GM12892 (cell line): Measurements from ENCODE around the gene PEX10.
"Not testable (repeated sequence)": the region's sequence is repeated elsewhere in the genome, so short reads cannot be mapped to it uniquely, and the experiment has no call there.

Source experiments
- DNase-seq: peaks from one replicate; pipeline ENCODE4 v3.0.0; 2011; ENCODE audit not compliant: insufficient read length
- FAIRE-seq: peaks from 2 replicates; lab custom pipeline; 2011; peaks lifted over from hg19 to GRCh38; lab: Jason Lieb, UNC
- POLR2A ChIP-seq: IDR thresholded peaks from 2 replicates; pipeline ENCODE4 v1.6.1; 2011; ENCODE audit warnings: low read depth, low read length, control low read depth
- POLR2AphosphoS5 ChIP-seq: IDR thresholded peaks from 2 replicates; pipeline ENCODE4 v1.6.1; 2011; ENCODE audit warnings: low read depth, low read length, control low read depth
- TAF1 ChIP-seq: IDR thresholded peaks from 2 replicates; pipeline ENCODE4 v1.6.1; 2011; ENCODE audit warnings: low read depth, mild to moderate bottlenecking, control low read depth, low read length, borderline replicate concordance

PEX10 gene

DNA sequence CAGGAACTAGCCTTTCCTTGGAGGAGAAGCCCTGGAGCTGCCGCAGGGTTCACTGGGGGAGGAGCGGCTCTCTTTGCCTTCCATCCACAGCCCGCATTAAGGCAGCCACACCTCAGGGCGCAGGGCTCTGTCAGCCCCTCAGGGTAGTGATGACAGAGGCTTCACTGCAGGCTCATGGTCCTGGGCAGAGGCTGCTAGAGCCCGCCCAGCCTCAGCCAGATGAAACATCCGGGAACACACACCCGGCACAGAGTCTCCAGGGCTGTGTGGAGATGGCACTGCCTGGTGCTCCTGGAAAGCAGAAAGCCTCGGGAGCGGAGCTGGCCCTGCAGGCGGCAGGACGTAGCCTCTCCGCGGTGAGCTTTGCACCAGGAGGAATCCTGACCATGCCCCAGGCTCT, 29.4 kb upstream of the PEX10 start:
- FAIRE-seq (no peak), DNase-seq (no peak)
- TF ChIP-seq TAF1 (no peak), POLR2AphosphoS5 (no peak), POLR2A (no peak)

DNA sequence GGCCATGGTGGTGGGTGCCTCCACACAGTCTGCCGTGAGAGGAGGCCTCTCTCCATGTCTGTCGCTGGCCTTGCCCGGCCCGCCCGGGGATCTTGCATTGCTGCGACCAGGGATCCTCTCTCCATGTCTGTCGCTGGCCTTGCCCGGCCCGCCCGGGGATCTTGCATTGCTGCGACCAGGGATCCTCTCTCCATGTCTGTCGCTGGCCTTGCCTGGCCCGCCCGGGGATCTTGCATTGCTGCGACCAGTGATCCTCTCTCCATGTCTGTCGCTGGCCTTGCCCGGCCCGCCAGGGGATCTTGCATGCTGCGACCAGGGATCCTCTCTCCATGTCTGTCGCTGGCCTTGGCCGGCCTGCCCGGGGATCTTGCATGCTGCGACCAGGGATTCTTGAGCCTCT, 28.0 kb upstream of the PEX10 start:
- DNase-seq, result not testable (repeated sequence)
- peak; percentile 51 for FAIRE-seq

DNA sequence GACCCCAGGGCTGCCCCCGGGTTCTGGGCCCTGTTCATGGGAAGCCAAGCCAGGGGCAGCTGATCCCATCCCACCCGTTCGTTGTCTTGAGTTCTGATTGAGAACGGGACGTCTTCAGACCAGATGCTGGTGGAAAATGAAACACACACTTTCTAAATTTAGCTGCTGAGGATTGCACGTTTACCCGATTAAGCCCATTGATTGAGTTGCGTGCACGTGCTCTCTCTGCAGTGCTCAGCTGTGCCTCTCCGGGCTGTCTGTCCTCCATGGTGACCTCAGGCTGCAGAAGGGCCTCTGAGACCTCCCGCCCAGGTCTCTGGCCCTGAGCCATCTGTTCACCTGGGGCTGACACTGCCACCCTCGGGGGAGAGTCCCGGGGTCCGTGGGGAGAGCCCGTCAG, 27.0 kb upstream of the PEX10 start:
- DNase-seq (no peak), FAIRE-seq (no peak)
- TF ChIP-seq TAF1 (no peak), POLR2AphosphoS5 (no peak), POLR2A (no peak)

DNA sequence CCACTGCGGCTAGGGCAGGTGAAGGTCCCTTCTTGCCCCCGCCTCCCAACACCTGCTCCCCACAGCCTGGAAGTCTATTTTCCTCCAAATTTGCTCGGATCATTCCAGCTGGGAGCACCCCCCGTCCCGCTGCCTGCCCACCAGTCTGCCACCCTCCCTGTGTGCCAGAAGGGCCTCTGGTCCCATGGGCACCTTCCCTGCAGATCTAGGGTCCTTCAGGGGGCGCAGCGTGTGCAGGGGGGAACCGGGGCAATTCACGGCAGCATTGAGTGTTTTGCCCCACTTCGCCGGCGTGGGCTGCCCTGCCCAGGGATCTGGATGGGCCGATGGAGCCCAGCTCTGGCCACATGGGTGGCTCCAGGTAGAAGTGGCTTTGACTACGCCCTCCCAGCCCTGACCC, 26.3 kb upstream of the PEX10 start:
- FAIRE-seq, result no peak
- TF ChIP-seq POLR2A (no peak), POLR2AphosphoS5 (no peak), TAF1 (no peak)
- DNase-seq, result no peak

DNA sequence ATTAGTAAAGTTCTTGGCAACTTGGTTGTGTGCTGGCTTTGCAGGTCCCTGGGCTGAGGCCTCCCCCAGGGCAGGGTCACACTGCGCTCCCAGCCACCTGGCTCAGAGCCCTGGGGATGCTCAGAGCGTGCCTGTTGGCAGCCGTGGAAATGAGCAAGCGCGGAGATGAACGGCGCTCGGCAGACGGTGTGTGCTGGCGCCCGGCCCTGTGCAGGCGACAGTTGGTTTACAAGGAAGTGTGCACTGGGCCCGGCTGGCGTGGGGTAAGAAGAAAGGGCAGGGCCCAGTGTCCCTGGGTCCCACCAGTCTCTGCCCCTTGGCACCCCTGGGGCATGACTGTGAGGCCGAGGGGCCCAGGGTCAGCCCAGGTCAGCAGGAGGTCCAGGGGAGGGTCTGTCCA, 25.7 kb upstream of the PEX10 start:
- FAIRE-seq (no peak), DNase-seq (no peak)
- no peak for TF ChIP-seq TAF1
- TF ChIP-seq POLR2AphosphoS5, result no peak
- TF ChIP-seq POLR2A, result no peak

DNA sequence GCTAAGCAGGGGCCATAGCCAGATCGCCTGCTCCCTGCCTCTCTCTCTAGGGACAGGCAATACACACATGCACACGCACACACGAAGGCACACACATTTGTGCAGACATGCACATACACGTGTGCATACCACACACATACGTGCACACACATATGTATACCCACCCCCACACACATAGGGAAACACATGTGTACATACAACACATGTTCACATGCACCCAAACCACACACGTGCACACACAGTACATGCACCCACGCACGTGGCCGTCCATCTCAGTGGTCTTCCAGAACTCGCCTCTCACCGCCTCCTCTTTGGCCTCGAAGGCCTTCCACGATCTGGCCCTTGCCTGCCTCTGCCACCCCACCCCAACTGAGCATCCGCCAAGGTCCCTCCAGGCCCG, 25.3 kb upstream of the PEX10 start:
- no peak for FAIRE-seq
- TF ChIP-seq TAF1 (no peak), POLR2AphosphoS5 (no peak)
- no peak for DNase-seq

DNA sequence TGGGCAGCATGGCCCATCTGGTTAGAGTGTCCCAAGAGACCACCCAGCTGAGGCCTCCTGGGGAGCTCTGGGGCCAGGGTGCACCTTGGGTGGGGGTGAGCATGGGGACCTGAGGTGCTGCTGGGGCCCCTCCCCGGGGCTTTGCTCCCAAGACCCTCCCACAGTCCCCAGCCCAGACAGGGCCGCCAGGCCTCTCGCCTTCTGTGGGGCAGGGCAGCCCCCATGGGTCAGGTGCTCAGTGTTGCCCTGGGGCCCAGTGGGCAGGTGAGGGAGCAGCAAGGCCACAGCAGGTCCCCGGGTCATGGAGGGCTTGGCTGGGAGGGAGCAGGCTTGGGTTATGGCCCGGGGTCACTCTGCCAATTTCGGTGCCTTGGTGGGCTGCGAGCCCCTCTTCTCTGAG, 24.5 kb upstream of the PEX10 start:
- FAIRE-seq, result no peak
- DNase-seq, result no peak
- no peak for TF ChIP-seq TAF1
- no peak for TF ChIP-seq POLR2AphosphoS5
- no peak for TF ChIP-seq POLR2A

DNA sequence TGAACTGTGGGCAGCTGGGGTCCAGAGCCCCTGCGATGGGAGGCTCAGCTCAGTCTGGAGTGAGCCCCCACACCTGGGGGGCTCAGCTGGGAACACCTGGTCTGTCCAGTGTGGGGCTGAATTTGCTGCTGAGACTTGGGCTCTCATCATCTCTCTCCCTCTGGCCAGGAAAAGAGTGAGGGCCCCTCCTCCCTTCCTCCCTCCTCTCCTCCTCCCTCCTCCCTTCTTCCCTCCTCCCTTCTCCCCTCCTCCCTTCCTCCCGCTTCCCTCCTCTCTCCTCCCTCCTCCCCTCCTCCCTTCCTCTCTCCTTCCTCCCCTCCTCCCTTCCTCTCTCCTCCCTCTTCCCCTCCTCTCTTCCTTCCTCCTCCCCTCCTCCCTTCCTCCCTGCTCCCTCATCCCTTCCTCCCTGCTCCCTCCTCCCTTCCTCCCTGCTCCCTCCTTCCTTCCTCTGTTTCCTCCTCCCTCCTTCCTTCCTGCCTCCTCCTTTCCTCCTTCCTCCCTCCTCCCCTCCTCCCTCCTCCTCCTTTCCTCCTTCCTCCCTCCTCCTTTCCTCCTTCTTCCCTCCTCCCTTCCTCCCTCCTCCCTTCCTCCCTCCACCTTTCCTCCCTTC, 23.5 kb upstream of the PEX10 start:
- DNase-seq (no peak), FAIRE-seq (no peak)
- TF ChIP-seq POLR2AphosphoS5 (no peak), TAF1 (no peak), POLR2A (no peak)

DNA sequence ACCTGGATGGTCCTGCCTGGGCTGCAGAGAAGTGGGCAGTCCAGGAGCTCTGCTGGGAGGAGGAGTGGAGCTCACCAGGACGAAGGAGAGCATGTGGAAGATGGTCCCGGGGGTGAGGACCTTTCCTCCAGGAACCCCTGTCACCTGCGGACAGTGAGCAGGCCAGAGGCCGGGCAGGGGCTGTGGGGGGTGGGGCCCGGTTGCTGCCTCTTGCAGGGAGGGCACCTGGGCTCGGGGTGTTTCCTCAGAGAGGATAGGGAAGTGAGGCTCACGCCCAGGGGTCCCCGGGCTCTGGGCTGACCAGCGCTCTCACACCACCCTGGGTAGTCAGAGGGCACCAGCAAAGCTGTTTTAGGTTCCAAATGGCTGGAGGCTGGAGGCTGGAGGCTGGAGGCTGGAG, 22.7 kb upstream of the PEX10 start:
- TF ChIP-seq TAF1, result no peak
- no peak for FAIRE-seq

DNA sequence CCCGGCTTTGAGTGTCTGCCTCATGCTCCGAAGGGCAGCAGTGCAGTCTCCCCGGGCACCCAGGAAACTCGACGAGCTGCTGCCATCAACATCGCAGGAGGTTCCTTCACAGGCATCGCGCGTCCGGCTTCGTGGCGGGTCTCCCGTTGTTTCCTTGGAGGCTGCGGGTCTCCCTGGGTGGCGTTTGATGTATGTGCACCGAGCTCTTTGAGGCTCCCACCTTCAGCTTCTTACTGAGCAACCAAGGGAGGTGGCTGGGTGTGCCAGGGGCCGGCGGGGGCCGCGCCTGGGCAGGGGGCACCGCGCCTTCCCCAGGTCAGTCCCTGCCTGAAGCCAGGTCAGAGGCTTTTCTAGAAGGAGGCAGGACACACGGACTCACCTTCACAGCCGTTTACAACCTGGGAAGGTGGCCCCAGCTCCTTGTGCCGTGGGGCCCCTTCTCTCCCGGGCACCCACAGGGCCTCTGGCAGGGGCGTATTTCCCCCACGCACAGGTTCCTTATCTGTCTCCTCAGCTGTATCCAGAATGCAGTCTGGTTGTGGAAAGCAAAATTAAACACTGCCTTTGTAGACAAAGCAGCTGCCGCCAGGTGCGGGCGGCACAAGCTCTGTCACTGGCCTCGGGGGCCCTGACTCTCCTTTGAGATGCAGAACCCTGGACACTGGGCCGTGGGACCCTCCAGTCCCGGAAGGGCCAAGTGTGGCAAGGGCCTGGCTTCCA, 21.7 kb upstream of the PEX10 start:
- no peak for TF ChIP-seq POLR2A
- TF ChIP-seq POLR2AphosphoS5, result no peak
- no peak for TF ChIP-seq TAF1
- DNase-seq (no peak), FAIRE-seq (no peak)

More for the DNA sequence above, 22.7 kb upstream of the PEX10 start:
- DNase-seq, result no peak

DNA sequence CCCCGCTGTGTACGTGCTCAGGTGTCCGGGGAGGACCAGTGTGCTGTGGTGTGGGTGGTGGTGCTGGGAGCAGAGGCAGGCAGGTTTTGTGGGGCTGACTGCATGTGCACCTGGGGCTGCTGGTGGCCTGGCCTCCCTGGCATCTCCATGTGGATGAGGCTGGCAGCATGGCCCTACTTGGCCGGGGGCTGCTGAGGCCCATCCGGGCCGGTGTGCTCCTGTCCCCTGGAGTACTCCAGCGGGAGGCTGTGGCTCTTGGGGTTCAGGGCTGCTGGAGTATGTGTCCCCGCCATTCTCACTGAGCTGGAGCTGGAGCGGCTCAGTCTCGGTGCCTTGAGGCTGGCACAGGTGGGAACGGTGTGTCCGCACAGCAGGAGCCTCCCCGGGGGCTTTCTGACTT, 20.8 kb upstream of the PEX10 start:
- TF ChIP-seq POLR2A (no peak), POLR2AphosphoS5 (no peak), TAF1 (no peak)
- DNase-seq (no peak), FAIRE-seq (no peak)

DNA sequence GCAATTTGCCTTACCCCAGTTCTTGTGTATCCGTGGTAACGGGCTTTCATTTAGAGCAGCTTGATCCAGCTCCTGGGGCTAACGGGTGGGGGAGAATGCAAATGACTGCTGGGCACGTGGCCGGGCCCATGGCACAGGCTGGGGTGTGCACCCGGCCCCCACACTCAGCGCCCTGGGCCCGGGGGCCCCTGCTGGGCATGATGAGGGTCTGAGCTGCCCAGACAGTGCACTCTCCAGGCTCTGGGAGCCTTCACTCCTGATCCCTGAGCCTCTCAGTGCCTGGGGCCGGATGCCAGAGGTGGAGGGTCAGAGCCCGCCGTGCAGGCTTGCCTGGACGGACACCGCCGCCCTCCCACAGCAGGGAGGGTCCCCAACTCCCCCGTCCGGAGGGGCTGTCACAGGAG, 20.1 kb upstream of the PEX10 start:
- DNase-seq (no peak), FAIRE-seq (no peak)
- TF ChIP-seq POLR2A (no peak), POLR2AphosphoS5 (no peak), TAF1 (no peak)
